ENCODE data around the gene ST7.
"Not testable (repeated sequence)": the region's sequence is repeated elsewhere in the genome, so short reads cannot be mapped to it uniquely, and the experiment has no call there.

ST7 gene

GRCh38 chr7:116932566-116932965 lies 20.7 kb upstream of the ST7 start:
- no peak for DNase-seq (ENCODE audit: extremely low spot score)
- POLR2A ChIA-PET: interaction anchor here (1.1 kb wide), 1 partner anchor 22 kb away, joined by 4 read pairs; no protein-coding TSS in a partner anchor
- CTCF ChIA-PET: interaction anchor here (0.7 to 1.5 kb wide), 3 partner anchors 9 to 870 kb away, joined by 3 to 7 read pairs (median 4); no protein-coding TSS in a partner anchor
- TF ChIP-seq FOXA1 (IDR thresholded peaks at IDR 0.05) (no peak), CTBP1 (IDR thresholded peaks at IDR 0.05; ENCODE audit: borderline replicate concordance) (no peak), HDGF (IDR thresholded peaks at IDR 0.05; ENCODE audit: borderline replicate concordance) (no peak), L3MBTL2 (conservative IDR thresholded peaks at IDR 0.05) (no peak), LEF1 (IDR thresholded peaks at IDR 0.05; ENCODE audit: borderline replicate concordance) (no peak), FOXK2 (IDR thresholded peaks at IDR 0.05) (no peak), FOXM1 (IDR thresholded peaks at IDR 0.05; ENCODE audit: borderline replicate concordance) (no peak), NFRKB (IDR thresholded peaks at IDR 0.05) (no peak), SUZ12 (IDR thresholded peaks at IDR 0.05) (no peak), SP1 (IDR thresholded peaks at IDR 0.05) (no peak), ARNT (IDR thresholded peaks at IDR 0.05) (no peak), ELF4 (IDR thresholded peaks at IDR 0.05) (no peak), PKNOX1 (IDR thresholded peaks at IDR 0.05) (no peak), ZNF384 (IDR thresholded peaks at IDR 0.05) (no peak), BHLHE40 (IDR thresholded peaks at IDR 0.05; ENCODE audit: borderline replicate concordance) (no peak)

GRCh38 chr7:116933465-116933864 lies 19.8 kb upstream of the ST7 start:
- TF ChIP-seq TARDBP (IDR thresholded peaks at IDR 0.05) (no peak), SUZ12 (IDR thresholded peaks at IDR 0.05) (no peak), ZNF384 (IDR thresholded peaks at IDR 0.05) (no peak), BHLHE40 (IDR thresholded peaks at IDR 0.05; ENCODE audit: borderline replicate concordance) (no peak), L3MBTL2 (conservative IDR thresholded peaks at IDR 0.05) (no peak), NFRKB (IDR thresholded peaks at IDR 0.05) (no peak), ARNT (IDR thresholded peaks at IDR 0.05) (no peak), SP1 (IDR thresholded peaks at IDR 0.05) (no peak), HDGF (IDR thresholded peaks at IDR 0.05; ENCODE audit: borderline replicate concordance) (no peak), ELF4 (IDR thresholded peaks at IDR 0.05) (no peak), PKNOX1 (IDR thresholded peaks at IDR 0.05) (no peak), LEF1 (IDR thresholded peaks at IDR 0.05; ENCODE audit: borderline replicate concordance) (no peak), CTBP1 (IDR thresholded peaks at IDR 0.05; ENCODE audit: borderline replicate concordance) (no peak), FOXA1 (IDR thresholded peaks at IDR 0.05) (no peak), FOXK2 (IDR thresholded peaks at IDR 0.05) (no peak), FOXM1 (IDR thresholded peaks at IDR 0.05; ENCODE audit: borderline replicate concordance) (no peak)
- DNase-seq (ENCODE audit: extremely low spot score): no peak
- ChIA-PET POLR2A (no interaction called here), CTCF (interaction anchor here (0.6 to 1.5 kb wide), 3 partner anchors 194 to 869 kb away, joined by 3 to 7 read pairs (median 4); no protein-coding TSS in a partner anchor)

- CTCF ChIA-PET: no interaction called here
- POLR2A ChIA-PET: no interaction called here
- no peak for DNase-seq (ENCODE audit: extremely low spot score)
- no peak for TF ChIP-seq SP1 (IDR thresholded peaks at IDR 0.05)
- no peak for TF ChIP-seq PKNOX1 (IDR thresholded peaks at IDR 0.05)
- no peak for TF ChIP-seq FOXM1 (IDR thresholded peaks at IDR 0.05; ENCODE audit: borderline replicate concordance)
- no peak for TF ChIP-seq SUZ12 (IDR thresholded peaks at IDR 0.05)
- no peak for TF ChIP-seq ELF4 (IDR thresholded peaks at IDR 0.05)
- no peak for TF ChIP-seq FOXK2 (IDR thresholded peaks at IDR 0.05)
- no peak for TF ChIP-seq BHLHE40 (IDR thresholded peaks at IDR 0.05; ENCODE audit: borderline replicate concordance)
- TF ChIP-seq HDGF (IDR thresholded peaks at IDR 0.05; ENCODE audit: borderline replicate concordance): no peak
- TF ChIP-seq NFRKB (IDR thresholded peaks at IDR 0.05): no peak
- no peak for TF ChIP-seq ARNT (IDR thresholded peaks at IDR 0.05)
- no peak for TF ChIP-seq TARDBP (IDR thresholded peaks at IDR 0.05)
- TF ChIP-seq L3MBTL2 (conservative IDR thresholded peaks at IDR 0.05): no peak
- no peak for TF ChIP-seq CTBP1 (IDR thresholded peaks at IDR 0.05; ENCODE audit: borderline replicate concordance)
- TF ChIP-seq ZNF384 (IDR thresholded peaks at IDR 0.05): no peak
- TF ChIP-seq FOXA1 (IDR thresholded peaks at IDR 0.05): no peak
Measured at GRCh38 chr7:116934580-116934979, 18.7 kb upstream of the ST7 start.

- CTCF ChIA-PET; POLR2A ChIA-PET; DNase-seq (ENCODE audit: extremely low spot score): not testable (repeated sequence)
Measured at GRCh38 chr7:116936844-116937243, 16.5 kb upstream of the ST7 start.

GRCh38 chr7:116938678-116939077 lies 14.6 kb upstream of the ST7 start:
- ChIA-PET POLR2A (no interaction called here), CTCF (no interaction called here)
- TF ChIP-seq FOXA1 (IDR thresholded peaks at IDR 0.05): no peak
- TF ChIP-seq PKNOX1 (IDR thresholded peaks at IDR 0.05): no peak
- no peak for TF ChIP-seq TARDBP (IDR thresholded peaks at IDR 0.05)
- TF ChIP-seq SUZ12 (IDR thresholded peaks at IDR 0.05): no peak
- TF ChIP-seq L3MBTL2 (conservative IDR thresholded peaks at IDR 0.05): no peak
- TF ChIP-seq ELF4 (IDR thresholded peaks at IDR 0.05): no peak
- TF ChIP-seq LEF1 (IDR thresholded peaks at IDR 0.05; ENCODE audit: borderline replicate concordance): no peak
- TF ChIP-seq FOXM1 (IDR thresholded peaks at IDR 0.05; ENCODE audit: borderline replicate concordance): no peak
- no peak for TF ChIP-seq FOXK2 (IDR thresholded peaks at IDR 0.05)
- no peak for TF ChIP-seq HDGF (IDR thresholded peaks at IDR 0.05; ENCODE audit: borderline replicate concordance)
- TF ChIP-seq ARNT (IDR thresholded peaks at IDR 0.05): no peak
- no peak for TF ChIP-seq SP1 (IDR thresholded peaks at IDR 0.05)
- no peak for TF ChIP-seq ZNF384 (IDR thresholded peaks at IDR 0.05)
- no peak for TF ChIP-seq BHLHE40 (IDR thresholded peaks at IDR 0.05; ENCODE audit: borderline replicate concordance)
- no peak for TF ChIP-seq CTBP1 (IDR thresholded peaks at IDR 0.05; ENCODE audit: borderline replicate concordance)
- TF ChIP-seq NFRKB (IDR thresholded peaks at IDR 0.05): no peak
- no peak for DNase-seq (ENCODE audit: extremely low spot score)

Measured in HEK293T (cell line).